ENCODE data around the gene AK3. TPM values are rescaled to one million over a fixed set of nuclear protein-coding genes. Genes with fewer than 3 reads are reported as not detected.

Gene AK3
- total and polyA plus RNA-seq, 5 donors: 91.3 to 153 (median 119) TPM

- Histone ChIP-seq H3K4me1 (ENCODE audit: control insufficient read depth, insufficient read depth, low read length) (no peaks in the 10 kb centered on the region), H3K27ac (ENCODE audit: low read length) (no peak overlapping the region), H3K9me3 (ENCODE audit: control insufficient read depth, low read length) (no peaks in the 10 kb centered on the region), H3K27me3 (ENCODE audit: control insufficient read depth, insufficient read depth) (no peaks in the 10 kb centered on the region), H3K4me3 (ENCODE audit: low read length) (no peak overlapping the region)
- no peak for DNase-seq
- no peak for ATAC-seq
- intact Hi-C loops (cut with DNase I): no loop called here
- WGBS: 74% methylated on average over 4 of the region's 4 CpGs
These were observed 33.9 kb downstream of the AK3 start for GRCh38 chr9:4706971-4707622.

GRCh38 chr9:4706021-4706420 is 35.0 kb downstream of the AK3 start:
- Histone ChIP-seq H3K4me3 (ENCODE audit: low read length) (no peak overlapping the region), H3K27me3 (ENCODE audit: control insufficient read depth, insufficient read depth) (no peaks in the 10 kb centered on the region), H3K27ac (ENCODE audit: low read length) (no peak overlapping the region), H3K9me3 (ENCODE audit: control insufficient read depth, low read length) (no peaks in the 10 kb centered on the region), H3K4me1 (ENCODE audit: control insufficient read depth, insufficient read depth, low read length) (no peaks in the 10 kb centered on the region)
- no peak for ATAC-seq
- DNase-seq: no peak
- WGBS: 69% methylated on average over 2 of the region's 2 CpGs
- intact Hi-C loops (cut with DNase I): no loop called here

- 97% methylated on average over 2 of the region's 2 CpGs for WGBS
- ATAC-seq (no peak), DNase-seq (no peak)
- no peaks in the 10 kb centered on the region for H3K4me1 ChIP-seq (ENCODE audit: control insufficient read depth, insufficient read depth, low read length)
- no peak overlapping the region for H3K27ac ChIP-seq (ENCODE audit: low read length)
- H3K27me3 ChIP-seq (ENCODE audit: control insufficient read depth, insufficient read depth): no peaks in the 10 kb centered on the region
- no peak overlapping the region for H3K4me3 ChIP-seq (ENCODE audit: low read length)
- intact Hi-C loops (cut with DNase I): no loop called here
- H3K9me3 ChIP-seq (ENCODE audit: control insufficient read depth, low read length): no peaks in the 10 kb centered on the region
These were observed 36.9 kb downstream of the AK3 start for GRCh38 chr9:4704129-4704528.

- intact Hi-C loops (cut with DNase I): no loop called here
- DNase-seq (no peak), ATAC-seq (no peak)
- 44% methylated on average over 1 of the region's 1 CpG for WGBS
- Histone ChIP-seq H3K4me1 (ENCODE audit: control insufficient read depth, insufficient read depth, low read length) (no peaks in the 10 kb centered on the region), H3K27ac (ENCODE audit: low read length) (no peak overlapping the region), H3K4me3 (ENCODE audit: low read length) (no peak overlapping the region), H3K9me3 (ENCODE audit: control insufficient read depth, low read length) (no peaks in the 10 kb centered on the region), H3K27me3 (ENCODE audit: control insufficient read depth, insufficient read depth) (no peaks in the 10 kb centered on the region)
These were observed 39.5 kb downstream of the AK3 start for GRCh38 chr9:4701526-4701925.

- no peak for DNase-seq
- intact Hi-C loops (cut with DNase I): no loop called here
- ATAC-seq: no peak
- Histone ChIP-seq H3K27me3 (ENCODE audit: control insufficient read depth, insufficient read depth) (no peaks in the 10 kb centered on the region), H3K9me3 (ENCODE audit: control insufficient read depth, low read length) (no peaks in the 10 kb centered on the region), H3K4me1 (ENCODE audit: control insufficient read depth, insufficient read depth, low read length) (no peaks in the 10 kb centered on the region), H3K27ac (ENCODE audit: low read length) (no peak overlapping the region), H3K4me3 (ENCODE audit: low read length) (no peak overlapping the region)
- 80% methylated on average over 2 of the region's 2 CpGs for WGBS
These were observed 40.1 kb downstream of the AK3 start for GRCh38 chr9:4700932-4701331.

- Histone ChIP-seq H3K9me3 (ENCODE audit: control insufficient read depth, low read length) (no peaks in the 10 kb centered on the region), H3K27me3 (ENCODE audit: control insufficient read depth, insufficient read depth) (no peaks in the 10 kb centered on the region), H3K4me3 (ENCODE audit: low read length) (no peak overlapping the region), H3K4me1 (ENCODE audit: control insufficient read depth, insufficient read depth, low read length) (peaks cover 4% of the 10 kb centered on the region), H3K27ac (ENCODE audit: low read length) (no peak overlapping the region)
- WGBS: 94% methylated on average over 3 of the region's 3 CpGs
- intact Hi-C loops (cut with DNase I): no loop called here
- ATAC-seq (no peak), DNase-seq (no peak)
These were observed 40.9 kb downstream of the AK3 start for GRCh38 chr9:4700091-4700490.

- no peak for DNase-seq
- Histone ChIP-seq H3K9me3 (ENCODE audit: control insufficient read depth, low read length) (no peaks in the 10 kb centered on the region), H3K27ac (ENCODE audit: low read length) (no peak overlapping the region), H3K4me1 (ENCODE audit: control insufficient read depth, insufficient read depth, low read length) (peaks cover 6% of the 10 kb centered on the region), H3K4me3 (ENCODE audit: low read length) (no peak overlapping the region), H3K27me3 (ENCODE audit: control insufficient read depth, insufficient read depth) (no peaks in the 10 kb centered on the region)
- intact Hi-C loops (cut with DNase I): no loop called here
- no peak for ATAC-seq
- 78% methylated on average over 3 of the region's 3 CpGs for WGBS
These were observed 49.2 kb downstream of the AK3 start for GRCh38 chr9:4691795-4692194.

- intact Hi-C loops (cut with DNase I): no loop called here
- ATAC-seq (peak in 1 of 2 donors; percentile 36), DNase-seq (no peak)
- 92% methylated on average over 4 of the region's 4 CpGs for WGBS
- H3K4me1 ChIP-seq (ENCODE audit: control insufficient read depth, insufficient read depth, low read length): peaks cover 7% of the 10 kb centered on the region
- H3K27me3 ChIP-seq (ENCODE audit: control insufficient read depth, insufficient read depth): no peaks in the 10 kb centered on the region
- H3K4me3 ChIP-seq (ENCODE audit: low read length): no peak overlapping the region
- H3K9me3 ChIP-seq (ENCODE audit: control insufficient read depth, low read length): no peaks in the 10 kb centered on the region
- no peak overlapping the region for H3K27ac ChIP-seq (ENCODE audit: low read length)
These were observed 50.9 kb downstream of the AK3 start for GRCh38 chr9:4690144-4690543.

- Histone ChIP-seq H3K27me3 (ENCODE audit: control insufficient read depth, insufficient read depth) (no peaks in the 10 kb centered on the region), H3K4me3 (ENCODE audit: low read length) (no peak overlapping the region), H3K4me1 (ENCODE audit: control insufficient read depth, insufficient read depth, low read length) (peaks cover 7% of the 10 kb centered on the region), H3K27ac (ENCODE audit: low read length) (peak overlapping the region; percentile 72), H3K9me3 (ENCODE audit: control insufficient read depth, low read length) (no peaks in the 10 kb centered on the region)
- intact Hi-C loops (cut with DNase I): no loop called here
- DNase-seq: no peak
- 81% methylated on average over 1 of the region's 1 CpG for WGBS
- ATAC-seq: no peak
These were observed 51.3 kb downstream of the AK3 start for GRCh38 chr9:4689687-4690104.

GRCh38 chr9:4689021-4689420 is 52.0 kb downstream of the AK3 start:
- H3K4me3 ChIP-seq (ENCODE audit: low read length): no peak overlapping the region
- intact Hi-C loops (cut with DNase I): no loop called here
- H3K27me3 ChIP-seq (ENCODE audit: control insufficient read depth, insufficient read depth): no peaks in the 10 kb centered on the region
- peak in 1 of 2 donors; percentile 64 for ATAC-seq
- DNase-seq: no peak
- no peak overlapping the region for H3K27ac ChIP-seq (ENCODE audit: low read length)
- WGBS: 12% methylated on average over 2 of the region's 2 CpGs
- no peaks in the 10 kb centered on the region for H3K9me3 ChIP-seq (ENCODE audit: control insufficient read depth, low read length)
- peaks cover 7% of the 10 kb centered on the region for H3K4me1 ChIP-seq (ENCODE audit: control insufficient read depth, insufficient read depth, low read length)

GRCh38 chr9:4686584-4686983 is 54.4 kb downstream of the AK3 start:
- Histone ChIP-seq H3K4me1 (ENCODE audit: control insufficient read depth, insufficient read depth, low read length) (peaks cover 7% of the 10 kb centered on the region), H3K27ac (ENCODE audit: low read length) (peak overlapping the region; percentile 45), H3K9me3 (ENCODE audit: control insufficient read depth, low read length) (no peaks in the 10 kb centered on the region), H3K27me3 (ENCODE audit: control insufficient read depth, insufficient read depth) (no peaks in the 10 kb centered on the region), H3K4me3 (ENCODE audit: low read length) (no peak overlapping the region)
- peak in 1 of 2 donors; percentile 41 for ATAC-seq
- WGBS: 43% methylated on average over 1 of the region's 1 CpG
- intact Hi-C loops (cut with DNase I): no loop called here
- no peak for DNase-seq

GRCh38 chr9:4686112-4686511 is 54.9 kb downstream of the AK3 start:
- Histone ChIP-seq H3K27ac (ENCODE audit: low read length) (peak overlapping the region; percentile 77), H3K4me1 (ENCODE audit: control insufficient read depth, insufficient read depth, low read length) (peaks cover 7% of the 10 kb centered on the region), H3K27me3 (ENCODE audit: control insufficient read depth, insufficient read depth) (no peaks in the 10 kb centered on the region), H3K4me3 (ENCODE audit: low read length) (no peak overlapping the region), H3K9me3 (ENCODE audit: control insufficient read depth, low read length) (no peaks in the 10 kb centered on the region)
- DNase-seq (no peak), ATAC-seq (peak; percentile 29 to 76)
- WGBS: 47% methylated on average over 4 of the region's 4 CpGs
- intact Hi-C loops (cut with DNase I): no loop called here

Data from right cardiac atrium (tissue), 5 donors.